ENCODE measurements around the gene EARS2.
A peak's percentile ranks its signal among the peaks of the same experiment; 100 is the strongest.
"Not testable (repeated sequence)": the region's sequence is repeated elsewhere in the genome, so short reads cannot be mapped to it uniquely, and the experiment has no call there.

EARS2 gene

GRCh38 chr16:23527961-23528643 lies 29.0 kb downstream of the EARS2 start:
- DNase-seq (ENCODE audit: low read depth in 2 of 2), result no peak

GRCh38 chr16:23524886-23525285 lies 32.3 kb downstream of the EARS2 start:
- no peak for DNase-seq (ENCODE audit: low read depth in 2 of 2)

GRCh38 chr16:23523876-23524385 lies 33.2 kb downstream of the EARS2 start:
- DNase-seq (ENCODE audit: low read depth in 2 of 2), result no peak

GRCh38 chr16:23523321-23523720 lies 33.8 kb downstream of the EARS2 start:
- no peak for DNase-seq (ENCODE audit: low read depth in 2 of 2)

GRCh38 chr16:23521965-23522364 lies 35.2 kb downstream of the EARS2 start:
- no peak for DNase-seq (ENCODE audit: low read depth in 2 of 2)

GRCh38 chr16:23521037-23521743 lies 36.0 kb downstream of the EARS2 start:
- DNase-seq (ENCODE audit: low read depth in 2 of 2), result no peak

- no peak for DNase-seq (ENCODE audit: low read depth in 2 of 2)
These were observed 36.6 kb downstream of the EARS2 start for GRCh38 chr16:23520500-23520899.

- DNase-seq (ENCODE audit: low read depth in 2 of 2), result no peak
These were observed 37.9 kb downstream of the EARS2 start for GRCh38 chr16:23519282-23519681.

- no peak for DNase-seq (ENCODE audit: low read depth in 2 of 2)
These were observed 38.7 kb downstream of the EARS2 start for GRCh38 chr16:23518435-23518891.

GRCh38 chr16:23516366-23517137 lies 40.6 kb downstream of the EARS2 start:
- DNase-seq (ENCODE audit: low read depth in 2 of 2), result no peak

- no peak for DNase-seq (ENCODE audit: low read depth in 2 of 2)
These were observed 41.3 kb downstream of the EARS2 start for GRCh38 chr16:23515881-23516280.

GRCh38 chr16:23514381-23515152 lies 42.6 kb downstream of the EARS2 start:
- peak in 1 of 2 donors; percentile 14 for DNase-seq (ENCODE audit: low read depth in 2 of 2)

- no peak for DNase-seq (ENCODE audit: low read depth in 2 of 2)
These were observed 44.9 kb downstream of the EARS2 start for GRCh38 chr16:23512168-23512695.

GRCh38 chr16:23511731-23512130 lies 45.4 kb downstream of the EARS2 start:
- DNase-seq (ENCODE audit: low read depth in 2 of 2), result no peak

GRCh38 chr16:23510915-23511270 lies 46.3 kb downstream of the EARS2 start:
- DNase-seq (ENCODE audit: low read depth in 2 of 2), result not testable (repeated sequence)

- DNase-seq (ENCODE audit: low read depth in 2 of 2), result peak; percentile 72 to 73
These were observed 46.8 kb downstream of the EARS2 start, which contains the start of gene GGA2 for GRCh38 chr16:23510164-23510914. Gene GGA2 (minus strand): TSS chr16:23510494. CDS start chr16:23510411, 83 bp downstream.

GRCh38 chr16:23509782-23510163 lies 47.4 kb downstream of the EARS2 start:
- DNase-seq (ENCODE audit: low read depth in 2 of 2), result peak in 1 of 2 donors; percentile 14

- no peak for DNase-seq (ENCODE audit: low read depth in 2 of 2)
These were observed 47.8 kb downstream of the EARS2 start for GRCh38 chr16:23509441-23509754.

- DNase-seq (ENCODE audit: low read depth in 2 of 2), result no peak
These were observed 48.3 kb downstream of the EARS2 start for GRCh38 chr16:23508589-23509440.

GRCh38 chr16:23506606-23506994 lies 50.5 kb downstream of the EARS2 start:
- DNase-seq (ENCODE audit: low read depth in 2 of 2), result no peak
